UCSD-AML1 (cell line): ENCODE data around the gene ITGB1.
"Not testable (repeated sequence)": the region's sequence is repeated elsewhere in the genome, so short reads cannot be mapped to it uniquely, and the experiment has no call there.

Source experiments
- DNase-seq: peaks from one replicate; lab custom pipeline; 2025; ENCODE audit not compliant: unreplicated experiment; lab: John Stamatoyannopoulos, UW

ITGB1 gene

DNA sequence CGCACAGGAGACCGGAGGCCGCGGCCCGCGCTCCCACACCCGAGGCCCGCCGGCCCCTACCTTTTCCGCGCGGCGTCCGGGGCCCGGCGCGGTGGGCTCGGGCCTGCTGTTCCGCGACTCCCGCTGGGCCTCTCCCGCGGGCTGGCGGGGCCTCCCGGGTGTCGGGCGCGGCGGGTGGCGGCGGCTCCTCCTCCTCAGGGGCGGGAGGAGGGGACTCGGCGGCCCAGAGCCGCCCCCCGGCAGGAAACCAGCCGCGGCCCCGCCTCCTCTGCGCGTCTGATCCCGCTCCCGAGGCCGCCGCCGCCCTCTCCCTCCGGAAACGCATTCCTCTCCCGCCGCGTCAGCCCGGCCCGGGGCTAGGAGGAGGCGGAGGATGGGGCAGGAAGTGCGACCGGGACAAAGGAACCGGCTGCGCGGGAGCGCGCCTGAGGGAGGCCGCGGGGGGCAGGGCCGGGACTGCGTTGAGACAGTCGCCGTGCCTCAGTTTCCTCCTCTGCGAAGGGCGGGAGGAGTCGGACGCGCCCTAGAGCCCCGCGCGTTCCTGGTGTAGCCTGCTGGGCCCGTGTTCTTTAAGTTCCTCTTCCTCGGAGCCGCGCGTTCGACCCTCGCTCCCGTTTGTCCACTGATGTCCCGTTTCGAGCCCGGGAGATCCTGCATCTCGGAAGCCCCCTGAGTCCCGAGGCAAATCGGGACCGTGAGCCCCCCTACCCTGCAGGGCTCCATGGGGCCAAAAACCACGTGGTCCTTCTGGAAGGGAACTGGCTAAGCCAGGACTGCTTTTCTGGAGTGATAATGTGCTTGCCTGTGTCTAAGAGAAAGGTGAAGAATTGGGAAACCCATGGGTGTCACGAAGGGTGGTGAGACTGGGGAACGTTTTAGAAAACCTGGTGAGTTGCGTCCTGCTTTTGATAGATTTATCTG lies at the start of gene ITGB1:
Gene ITGB1 (minus strand): TSS at position 146 of the 921 bp plus-strand sequence. CDS start 22,672 bp downstream, outside the sequence.
- DNase-seq = peak; percentile 95

DNA sequence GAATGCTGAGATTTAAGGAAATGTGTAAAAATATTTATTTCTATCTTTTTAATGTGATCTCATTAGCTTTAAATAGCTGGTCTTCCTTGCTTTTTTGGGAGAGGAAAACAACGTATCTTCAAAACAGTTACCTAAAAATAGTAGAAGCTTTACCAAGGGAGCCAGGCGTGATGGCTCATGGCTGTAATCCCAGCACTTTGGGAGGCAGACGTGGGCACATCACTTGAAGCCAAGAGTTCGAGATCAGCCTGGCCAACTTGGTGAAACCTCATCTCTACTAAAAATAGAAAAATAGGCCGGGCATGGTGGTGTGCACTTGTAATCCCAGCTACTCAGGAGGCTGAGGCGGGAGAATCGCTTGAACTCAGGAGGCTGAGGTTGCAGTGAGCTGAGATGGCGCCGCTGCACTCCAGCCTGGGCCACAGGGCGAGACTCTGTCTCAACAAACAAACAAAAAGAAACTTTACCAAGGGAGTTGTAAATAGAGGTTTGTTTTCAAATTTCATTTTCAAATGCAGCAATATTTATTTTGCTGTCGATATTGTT lies 48.4 kb upstream of the ITGB1 start:
- DNase-seq = no peak

DNA sequence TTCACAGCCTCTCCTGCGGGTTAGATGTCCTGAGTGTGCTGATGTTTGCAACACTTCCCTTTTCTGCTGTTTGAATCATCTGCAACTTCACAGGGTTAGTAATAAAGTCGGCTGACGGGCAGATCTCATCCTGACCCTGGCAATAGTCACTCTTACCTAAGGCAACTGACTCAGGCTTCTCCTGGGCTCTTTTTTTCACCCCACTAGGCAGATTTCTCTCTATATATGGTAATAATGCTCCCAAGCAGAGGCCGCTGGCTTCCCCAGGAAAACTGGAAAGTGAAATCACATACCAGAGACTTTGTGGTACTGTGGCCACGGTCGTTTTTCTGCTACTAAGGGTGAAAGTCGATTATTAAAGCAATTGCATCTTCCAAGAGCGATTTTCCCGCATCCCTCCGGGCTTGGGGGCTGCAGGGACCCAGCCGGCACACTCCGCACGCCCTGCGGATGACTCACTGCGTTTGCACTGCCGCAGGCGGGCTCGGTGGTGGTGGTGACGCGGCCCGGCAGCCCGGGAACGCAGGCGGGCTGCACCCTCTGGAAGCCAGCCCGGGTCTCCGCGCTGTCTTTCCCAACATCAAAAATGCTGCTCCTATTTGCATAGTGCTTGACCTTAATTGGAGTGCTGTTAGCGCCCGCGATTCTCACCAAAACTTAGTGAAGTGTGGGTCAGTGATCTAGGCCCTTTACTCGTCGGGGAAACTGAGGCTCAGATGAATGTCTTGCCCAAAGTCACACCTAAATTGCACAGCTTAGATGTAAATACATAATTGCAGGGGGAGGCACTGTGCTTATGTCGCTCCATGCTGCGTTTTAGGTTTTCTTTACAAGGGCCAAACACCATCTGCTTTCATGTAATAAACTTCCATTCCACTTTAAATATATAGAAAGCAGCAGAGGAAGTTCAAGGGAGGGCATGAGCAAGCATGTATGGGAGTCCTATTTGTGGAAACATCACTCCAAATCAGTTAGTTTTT lies 47.6 kb upstream of the ITGB1 start:
- peak; percentile 44 for DNase-seq

DNA sequence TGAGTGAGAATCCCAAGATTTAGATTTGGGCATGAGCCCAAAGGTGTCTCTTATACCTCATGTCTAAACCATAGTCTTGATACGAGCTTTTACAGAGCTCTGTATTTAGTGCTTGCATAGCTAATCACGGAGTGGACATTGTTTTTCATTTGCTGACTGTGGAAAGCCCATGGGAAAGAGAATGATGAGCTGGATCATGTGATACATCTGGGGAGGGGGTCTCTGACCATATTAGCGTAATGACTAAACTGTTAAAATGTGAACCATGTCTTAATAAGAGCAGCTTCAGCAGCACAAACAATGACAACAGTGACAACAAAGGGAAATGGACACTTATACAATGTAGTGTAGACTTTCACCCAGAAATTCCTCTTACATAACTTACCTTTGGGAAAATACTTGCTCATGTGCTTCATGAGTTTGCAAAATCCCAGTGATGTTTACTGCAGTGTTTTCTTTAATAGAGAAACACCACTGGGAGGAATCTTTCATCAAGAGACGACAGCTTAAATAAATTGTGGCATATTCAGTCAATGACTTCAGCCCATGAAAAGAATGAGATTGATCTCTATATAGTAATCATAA lies 44.0 kb upstream of the ITGB1 start:
- no peak for DNase-seq

DNA sequence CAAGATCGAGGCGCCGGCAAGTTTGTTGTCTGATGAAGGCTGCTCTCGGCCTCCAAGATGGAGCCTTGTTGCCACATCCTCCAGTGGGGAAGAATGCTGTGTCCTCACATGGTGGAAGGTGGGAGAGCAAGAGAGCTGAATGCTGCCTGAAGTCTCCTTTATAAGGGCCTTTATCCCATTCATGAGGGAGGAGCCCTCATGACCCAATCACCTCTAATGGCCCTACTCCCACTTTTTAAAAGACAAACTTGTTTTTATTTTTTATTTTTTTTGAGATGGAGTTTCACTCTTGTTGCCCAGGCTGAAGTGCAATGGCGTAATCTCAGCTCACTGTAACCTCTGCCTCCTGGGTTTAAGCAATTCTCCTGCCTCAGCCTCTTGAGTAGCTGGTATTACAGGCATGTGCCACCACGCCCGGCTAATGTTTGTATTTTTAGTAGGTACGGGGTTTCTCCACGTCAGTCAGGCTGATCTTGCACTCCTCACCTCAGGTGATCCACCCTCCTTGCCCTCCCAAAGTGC lies 40.1 kb upstream of the ITGB1 start:
- DNase-seq = not testable (repeated sequence)

DNA sequence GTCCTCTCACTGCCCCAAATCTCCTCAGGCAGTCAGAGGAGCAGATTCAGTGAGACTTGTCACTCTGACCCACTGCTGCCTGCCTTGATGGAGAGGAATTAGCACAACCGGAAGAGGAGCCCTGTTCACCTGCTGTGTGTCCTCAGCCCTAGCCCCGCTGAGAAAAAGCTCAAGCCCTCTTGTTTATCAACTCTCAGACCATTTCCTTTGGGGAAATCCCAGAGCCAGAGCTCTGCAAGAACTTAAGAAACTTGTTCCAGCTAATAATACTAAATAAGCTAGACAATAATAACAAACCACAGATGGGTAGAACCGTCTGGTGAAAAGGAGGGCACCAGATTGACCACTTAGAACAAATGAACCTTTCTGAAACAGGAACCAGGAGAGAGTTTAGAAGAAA lies 37.7 kb upstream of the ITGB1 start:
- no peak for DNase-seq

DNA sequence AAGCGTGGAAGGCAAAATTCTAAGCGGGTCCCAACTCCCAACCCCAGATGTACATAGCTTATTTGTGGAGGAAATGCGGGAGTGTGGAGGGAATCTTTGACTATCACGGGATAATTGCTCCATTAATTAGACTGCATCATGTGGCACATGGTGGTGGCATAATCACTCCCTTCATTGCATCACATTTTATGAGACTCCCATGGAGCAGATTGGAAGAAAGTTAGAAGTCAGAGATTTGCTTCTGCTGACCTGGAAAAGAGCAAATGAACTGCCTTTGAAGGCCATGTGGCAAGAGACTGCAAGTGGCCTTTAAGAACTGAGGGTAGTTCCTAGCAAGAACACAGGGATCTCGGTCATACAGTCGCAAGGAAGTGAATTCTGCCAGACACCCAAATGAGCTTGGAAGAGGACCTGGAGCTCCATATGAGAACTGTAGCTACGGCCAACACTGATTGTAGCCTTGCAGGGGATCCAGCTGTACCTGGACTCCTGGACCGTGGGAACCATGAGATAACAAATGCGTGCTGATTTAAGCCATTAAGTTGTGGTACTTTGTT lies 37.1 kb upstream of the ITGB1 start:
- no peak for DNase-seq

DNA sequence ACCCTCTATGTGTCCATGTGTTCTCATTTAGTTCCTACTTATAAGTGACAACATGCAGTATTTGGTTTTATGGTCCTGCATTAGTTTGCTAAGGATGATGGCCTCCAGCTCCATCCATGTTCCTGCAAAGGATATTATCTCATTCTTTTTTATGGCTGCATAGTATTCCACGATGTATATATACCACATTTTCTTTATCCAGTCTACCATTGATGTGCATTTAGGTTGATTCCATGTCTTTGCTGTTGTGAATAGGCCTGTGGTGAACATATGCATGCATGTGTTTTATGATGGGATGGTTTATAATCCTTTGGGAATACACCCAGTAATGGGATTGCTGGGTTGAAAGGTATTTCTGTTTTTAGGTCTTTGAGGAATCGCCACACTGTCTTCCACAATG lies 36.6 kb upstream of the ITGB1 start:
- DNase-seq = not testable (repeated sequence)

DNA sequence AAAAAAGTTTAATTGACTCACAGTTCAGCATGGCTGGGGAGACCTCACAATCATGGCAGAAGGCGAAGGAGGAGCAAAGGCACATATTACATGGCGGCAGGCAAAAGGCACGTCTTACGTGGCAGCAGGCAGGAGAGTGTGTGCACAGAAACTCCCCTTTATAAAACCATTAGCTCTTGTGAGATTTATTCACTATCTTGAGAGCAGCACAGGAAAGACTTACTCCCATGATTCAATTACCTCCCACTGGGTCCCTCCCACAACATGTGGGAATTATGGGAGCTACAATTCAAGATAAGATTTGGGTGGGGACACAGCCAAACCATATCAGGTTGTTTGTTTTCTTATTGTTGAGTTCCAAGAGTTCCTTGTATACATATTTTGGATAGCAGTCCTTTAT lies 34.3 kb upstream of the ITGB1 start:
- not testable (repeated sequence) for DNase-seq

DNA sequence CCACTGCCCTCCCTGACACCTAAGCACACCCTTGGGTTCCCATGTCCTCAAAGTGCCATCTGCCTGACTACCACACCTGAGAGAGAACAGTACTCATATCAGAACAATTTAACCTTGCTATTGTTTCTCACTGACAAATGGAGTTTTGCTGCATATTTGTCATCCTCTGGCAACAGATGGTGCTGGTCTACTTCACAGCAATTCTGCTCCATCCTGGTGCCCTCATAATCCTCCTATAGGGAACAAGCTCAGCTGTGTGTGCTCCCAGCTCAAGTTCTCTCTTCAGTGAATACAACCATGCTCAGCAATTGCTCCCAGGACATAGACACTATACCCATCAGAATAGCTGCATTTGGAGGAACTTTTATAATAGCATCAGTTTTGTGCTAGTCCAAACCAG lies 32.8 kb upstream of the ITGB1 start:
- no peak for DNase-seq

DNA sequence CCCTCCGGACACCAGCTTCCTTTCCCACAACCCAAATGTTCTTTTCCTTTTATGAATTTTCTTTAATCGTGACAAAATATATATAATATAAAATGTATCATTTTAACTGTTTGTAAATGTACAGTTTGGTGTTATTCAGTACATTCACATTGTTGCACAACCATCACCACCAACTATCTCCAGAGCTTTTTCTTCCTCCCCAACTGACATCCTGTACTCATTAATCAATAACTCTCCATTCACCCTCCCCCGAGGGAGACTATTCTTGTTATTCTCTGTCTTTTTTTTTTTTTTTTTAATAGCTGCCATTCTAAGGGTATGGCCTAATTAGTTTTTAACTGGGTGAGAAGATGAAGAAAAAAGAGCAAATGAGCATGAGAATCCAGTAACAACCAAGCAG lies 30.6 kb upstream of the ITGB1 start:
- DNase-seq = no peak

DNA sequence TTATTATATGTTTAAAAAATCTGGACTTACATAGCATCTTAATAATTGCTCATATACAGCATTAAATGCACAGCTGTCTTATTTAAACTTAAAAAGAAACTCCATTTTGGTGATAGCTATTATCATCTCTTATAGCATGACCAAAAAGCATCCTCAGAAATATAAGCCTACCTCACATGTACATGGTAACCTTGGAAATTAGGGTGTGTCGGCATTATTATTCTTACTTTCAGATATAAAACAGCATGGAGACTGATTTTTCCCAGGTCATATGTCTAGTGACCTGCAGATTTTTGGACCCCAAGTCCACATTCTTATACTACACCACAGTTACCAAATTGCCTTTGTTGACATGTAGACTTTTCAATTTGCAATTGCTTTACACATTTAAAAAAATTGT lies 29.1 kb upstream of the ITGB1 start:
- no peak for DNase-seq

DNA sequence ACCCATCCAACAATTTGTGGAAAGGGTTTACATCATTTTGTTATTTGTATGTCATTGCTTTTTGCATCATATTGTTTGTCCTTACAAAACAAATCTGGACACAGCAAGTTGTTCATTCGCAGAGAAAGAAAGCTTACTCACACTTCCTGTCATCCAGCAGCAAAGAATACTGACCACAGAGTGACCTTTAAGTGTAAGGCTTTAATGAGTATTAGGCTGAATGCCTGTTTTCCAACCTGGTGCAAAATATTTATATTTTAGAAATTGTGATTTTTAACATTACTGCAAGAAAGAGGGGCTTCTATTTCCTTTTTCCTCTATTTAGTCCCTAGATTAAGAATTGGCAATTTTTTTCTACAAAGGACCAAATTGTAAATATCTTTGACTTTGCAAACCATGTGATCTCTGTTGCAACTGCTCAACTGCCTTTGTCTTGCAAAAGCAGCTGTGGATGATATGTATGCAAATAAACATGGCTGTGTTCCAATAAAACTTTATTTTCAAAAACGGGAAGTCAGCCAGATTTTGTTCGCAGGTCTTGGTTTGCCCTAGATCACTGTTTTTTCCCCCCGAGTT lies 27.8 kb upstream of the ITGB1 start:
- DNase-seq = no peak

DNA sequence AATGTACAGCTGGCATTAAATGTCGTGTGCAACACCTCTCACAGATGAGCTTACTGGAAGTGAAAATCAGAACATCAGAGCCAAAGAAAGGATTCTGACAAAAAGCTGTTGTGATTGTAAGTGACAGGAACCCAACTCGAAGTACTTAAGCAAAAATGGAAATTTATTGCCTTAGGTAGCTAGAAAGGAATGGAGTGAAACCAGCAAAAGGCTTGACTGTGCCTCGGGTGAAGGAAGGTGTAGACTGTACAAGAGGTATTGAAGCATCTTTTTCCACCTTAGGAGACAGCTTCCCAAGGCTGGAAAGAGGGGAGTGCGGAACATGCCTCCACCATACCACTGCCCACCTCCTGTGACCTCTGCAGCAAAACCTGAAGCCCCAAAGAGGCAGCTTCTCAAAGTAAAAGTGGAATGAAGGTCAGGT lies 27.3 kb upstream of the ITGB1 start:
- DNase-seq = no peak

DNA sequence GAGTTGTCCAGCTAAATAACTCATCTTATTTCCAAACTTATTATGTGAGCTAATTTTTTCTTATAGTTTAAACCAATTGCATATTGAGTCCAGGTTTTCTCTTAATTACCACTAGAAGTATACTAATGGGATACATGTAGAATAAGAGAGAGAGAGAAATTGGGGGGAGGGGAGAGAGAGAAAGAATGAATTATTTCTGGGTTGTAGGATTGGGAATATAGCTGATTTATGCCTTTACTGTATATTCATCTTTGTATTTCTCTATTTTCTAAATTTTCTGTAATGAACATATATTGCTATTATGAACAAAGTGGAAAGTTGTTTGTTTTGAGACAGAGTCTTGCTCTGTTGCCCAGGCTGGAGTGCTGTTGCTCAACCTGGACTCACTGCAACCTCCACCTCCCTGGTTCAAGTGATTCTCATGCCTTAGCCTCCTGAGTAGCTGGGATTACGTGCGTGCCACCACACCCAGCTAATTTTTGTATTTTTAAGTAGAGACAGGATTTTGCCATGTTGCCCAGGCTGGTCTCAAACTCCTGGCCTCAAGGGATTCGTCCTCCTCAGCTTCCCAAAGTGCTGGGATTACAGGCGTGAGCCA lies 26.1 kb upstream of the ITGB1 start:
- DNase-seq = no peak

DNA sequence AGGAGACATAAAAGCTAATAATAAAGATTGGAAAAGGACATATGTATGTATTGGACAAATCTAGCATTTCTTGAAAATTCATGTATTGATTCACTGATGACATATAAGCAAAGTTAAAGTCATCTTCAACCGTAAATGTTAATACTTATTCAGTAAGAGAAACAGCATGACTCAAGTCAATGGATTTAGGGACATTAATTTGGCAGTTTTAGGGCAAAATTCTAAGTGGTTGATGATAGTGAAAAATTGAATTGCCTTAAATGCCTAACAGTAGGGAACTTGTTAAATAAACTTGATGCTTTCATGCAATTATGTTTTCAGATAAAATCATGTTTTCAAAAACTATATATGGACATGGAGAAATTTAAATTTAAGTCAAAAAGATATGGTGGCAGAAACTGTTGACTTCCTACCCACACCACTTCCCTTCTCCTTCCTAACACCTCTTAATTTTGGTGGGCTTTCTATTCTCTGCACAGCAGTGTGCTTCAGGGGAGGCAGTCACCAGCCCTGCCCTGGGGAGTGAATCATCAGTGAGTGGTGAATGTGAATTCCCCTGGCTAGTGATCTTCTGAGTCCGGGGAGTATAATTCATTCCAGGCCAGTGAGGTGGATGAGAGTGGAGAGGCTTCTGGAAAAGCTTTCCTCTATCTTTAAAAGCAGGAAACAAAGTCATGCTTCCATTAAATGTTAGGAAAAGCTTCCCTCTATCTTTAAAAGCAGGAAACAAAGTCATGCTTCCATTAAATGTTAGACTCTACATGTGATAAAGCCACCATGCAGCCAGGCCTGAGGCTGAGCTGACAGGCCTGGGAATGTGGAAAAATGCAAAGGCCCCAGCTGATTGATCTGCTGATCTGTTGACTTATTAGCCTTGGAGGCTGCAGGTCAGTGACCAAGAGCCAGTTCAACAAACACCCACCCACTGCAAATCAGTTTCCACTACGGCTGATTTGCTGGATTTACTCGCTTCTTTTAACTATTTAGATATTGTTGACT lies 25.2 kb upstream of the ITGB1 start:
- DNase-seq = no peak

DNA sequence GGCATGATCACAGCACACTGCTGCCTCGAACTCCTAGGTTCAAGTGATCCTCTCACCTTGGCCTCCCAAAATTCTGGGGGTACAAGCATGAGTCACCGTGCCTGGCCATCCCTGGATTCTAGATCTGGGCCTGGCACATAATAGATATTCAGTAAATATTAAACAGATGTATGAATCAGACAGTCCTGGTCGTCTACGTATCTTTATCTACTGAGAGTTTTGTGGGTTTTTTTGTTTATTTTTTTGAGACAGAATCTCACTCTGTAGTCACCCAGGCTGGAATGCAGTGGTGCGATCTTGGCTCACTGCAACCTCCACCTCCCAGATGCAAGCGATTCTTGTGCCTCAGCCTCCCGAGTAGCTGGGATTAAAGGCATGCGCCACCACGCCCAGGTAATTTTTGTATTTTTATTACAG lies 24.3 kb upstream of the ITGB1 start:
- no peak for DNase-seq

DNA sequence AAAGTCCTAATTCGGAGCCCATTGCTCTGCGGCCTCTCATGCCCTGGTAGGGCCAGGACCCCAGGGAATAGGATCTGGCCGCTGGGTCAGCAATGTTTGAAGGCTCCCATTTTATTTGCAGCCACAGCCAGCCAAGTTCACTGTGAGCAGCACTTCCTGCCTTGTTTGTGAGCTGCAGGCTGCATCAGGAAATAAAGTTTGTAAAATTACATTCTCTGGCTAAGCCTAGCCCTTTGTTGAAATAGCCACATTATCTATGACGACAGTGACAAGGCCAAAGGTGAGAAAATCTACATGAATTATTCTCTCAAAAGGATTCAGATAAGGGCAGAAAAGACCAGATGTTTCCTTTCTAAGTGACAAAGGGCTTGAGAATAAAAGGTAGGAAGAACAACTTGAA lies 23.7 kb upstream of the ITGB1 start:
- DNase-seq = peak; percentile 20
